T-helper 1 cell (primary cell): ENCODE measurements around the gene SPACA4.

Experiments used
- DNase-seq, 5 donors: peaks; one replicate each; pipeline ENCODE4 v3.0.0-alpha.2; 2012 to 2020

Gene SPACA4

DNA sequence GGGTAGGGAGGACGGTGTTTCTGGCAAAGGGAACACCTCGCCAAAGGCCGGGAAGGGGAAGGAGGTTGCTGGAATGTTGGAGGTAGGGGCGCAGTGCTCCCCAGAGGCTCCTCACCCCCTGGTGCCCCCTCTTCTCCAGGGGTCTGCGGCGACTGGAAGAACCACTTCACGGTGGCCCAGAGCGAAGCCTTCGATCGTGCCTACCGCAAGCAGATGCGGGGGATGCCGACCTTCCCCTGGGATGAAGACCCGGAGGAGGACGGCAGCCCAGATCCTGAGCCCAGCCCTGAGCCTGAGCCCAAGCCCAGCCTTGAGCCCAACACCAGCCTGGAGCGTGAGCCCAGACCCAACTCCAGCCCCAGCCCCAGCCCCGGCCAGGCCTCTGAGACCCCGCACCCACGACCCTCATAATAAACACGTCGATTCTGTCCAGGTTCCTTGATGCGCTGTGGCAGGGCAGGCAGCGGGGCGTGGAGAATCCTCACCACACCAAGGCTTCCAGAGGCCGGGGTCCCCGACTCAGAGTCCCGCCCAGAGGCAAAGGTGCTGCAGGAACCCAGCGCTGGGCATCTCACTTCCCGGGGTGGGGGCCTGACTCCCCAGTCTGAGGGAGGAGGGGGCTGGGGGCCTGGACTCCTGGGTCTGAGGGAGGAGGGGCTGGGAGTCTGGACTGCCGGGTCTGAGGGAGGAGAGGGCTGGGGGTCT is 7.4 kb upstream of the SPACA4 start:
- DNase-seq, result no peak

DNA sequence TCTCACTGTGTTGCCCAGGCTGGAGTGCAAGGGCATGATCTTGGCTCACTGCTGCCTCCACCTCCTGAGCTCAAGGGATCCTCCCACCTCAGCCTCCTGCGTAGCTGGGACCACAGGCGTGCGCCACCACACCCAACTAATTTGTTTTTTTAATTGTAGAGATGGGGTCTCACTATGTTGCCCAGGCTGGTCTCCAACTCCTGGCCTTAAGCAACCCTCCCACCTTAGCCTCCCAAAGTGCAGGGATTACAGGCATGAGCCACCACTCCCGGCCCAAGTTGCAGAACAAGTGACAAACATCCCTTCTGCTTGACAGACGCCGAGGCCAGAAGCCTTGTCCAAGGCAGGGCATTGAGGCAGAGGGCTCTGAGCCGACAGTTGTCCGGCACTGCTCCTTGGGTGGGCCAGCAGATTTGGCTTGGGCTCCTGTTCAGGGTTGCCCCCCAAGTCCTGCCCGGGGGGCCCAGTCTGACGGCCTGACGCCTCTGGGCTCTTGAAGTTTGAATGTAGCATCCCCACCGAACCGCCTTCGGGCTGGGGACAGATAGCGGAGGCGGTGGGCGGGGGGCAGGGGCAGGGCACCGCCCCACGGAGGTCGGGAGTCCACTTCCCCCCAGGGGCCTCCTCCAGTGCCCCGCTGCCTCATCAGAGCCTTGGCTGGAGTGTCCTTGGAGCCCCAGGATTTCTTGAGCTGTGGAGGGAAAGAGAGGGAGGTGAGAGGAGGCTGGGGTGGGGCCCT is 5.7 kb upstream of the SPACA4 start:
- no peak for DNase-seq

DNA sequence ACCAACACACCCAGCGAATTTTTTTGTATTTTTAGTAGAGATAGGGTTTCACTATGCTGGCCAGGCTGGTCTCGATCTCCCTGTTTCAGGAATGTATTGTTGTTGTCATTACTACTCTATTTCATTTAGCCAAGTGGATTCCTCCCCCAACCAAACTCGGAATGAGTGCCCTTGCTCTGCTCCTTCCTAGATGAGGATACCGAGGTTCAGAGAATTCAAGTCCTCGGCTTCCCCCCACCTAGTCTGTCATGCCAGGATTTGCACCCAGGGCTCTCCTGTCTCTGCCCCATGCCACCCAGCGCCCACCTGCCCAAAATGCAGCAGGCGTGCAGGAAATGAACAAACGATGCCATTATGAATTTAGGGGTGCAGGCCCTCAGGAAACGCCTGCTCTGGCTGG is 3.5 kb upstream of the SPACA4 start:
- no peak for DNase-seq

DNA sequence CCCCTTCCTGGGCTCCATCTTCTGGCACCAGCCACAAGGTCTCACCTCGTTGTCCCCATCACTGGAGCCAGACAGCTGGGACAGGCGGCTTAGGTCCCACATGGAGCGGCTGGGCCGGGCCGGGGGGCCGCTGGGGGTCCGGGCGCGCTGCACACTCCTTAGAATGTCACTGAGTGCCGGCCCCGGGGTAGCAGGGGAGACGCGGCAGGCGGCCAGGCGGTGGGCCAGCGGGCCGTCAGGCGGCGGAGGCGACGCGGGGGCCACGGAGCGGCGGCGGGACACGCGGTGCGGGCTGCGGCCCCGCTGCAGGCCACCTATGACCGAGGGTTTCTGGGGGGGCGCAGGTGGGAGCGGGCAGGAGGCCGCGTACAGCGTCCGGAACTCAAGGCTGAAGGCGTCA is 3.1 kb upstream of the SPACA4 start:
- no peak for DNase-seq

DNA sequence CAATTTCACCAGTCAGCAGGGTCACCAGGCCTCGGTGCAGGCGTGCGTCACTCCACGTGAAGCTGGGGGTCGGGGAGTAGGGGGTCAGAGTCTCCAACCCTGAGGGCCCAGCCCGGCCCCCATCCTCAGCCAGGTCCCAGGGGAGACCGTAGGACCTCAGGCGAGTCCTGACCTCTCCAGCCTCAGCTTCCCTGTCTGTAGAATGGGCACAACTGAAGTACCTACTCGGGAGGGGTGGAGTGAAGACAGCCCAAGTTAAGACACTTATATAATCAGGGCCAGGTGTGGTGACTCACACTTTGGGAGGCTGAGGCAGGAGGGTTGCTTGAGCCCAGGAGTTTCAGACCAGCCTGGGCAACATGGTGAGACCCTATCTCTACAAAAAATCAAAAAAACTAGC is 2.7 kb upstream of the SPACA4 start:
- DNase-seq, result no peak

DNA sequence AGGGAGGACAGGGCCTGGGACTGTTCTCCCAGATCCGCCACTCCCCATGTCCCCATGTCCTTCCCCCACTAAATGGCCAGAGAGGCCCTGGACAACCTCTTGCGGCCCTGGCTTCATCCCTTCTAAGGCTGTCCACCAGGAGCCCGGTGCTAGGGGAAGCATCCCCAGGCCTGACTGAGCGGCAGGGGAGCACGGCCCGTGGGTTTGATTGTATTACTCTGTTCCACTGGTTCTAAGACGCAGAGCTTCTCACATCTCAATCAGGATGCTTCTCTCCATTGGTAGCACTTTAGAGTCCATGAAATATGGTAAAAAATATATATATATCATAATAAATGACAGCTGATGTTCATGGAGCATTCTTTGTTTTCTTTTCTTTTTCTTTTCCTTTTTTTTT is 815 bp downstream of the SPACA4 start:
- DNase-seq, result no peak

DNA sequence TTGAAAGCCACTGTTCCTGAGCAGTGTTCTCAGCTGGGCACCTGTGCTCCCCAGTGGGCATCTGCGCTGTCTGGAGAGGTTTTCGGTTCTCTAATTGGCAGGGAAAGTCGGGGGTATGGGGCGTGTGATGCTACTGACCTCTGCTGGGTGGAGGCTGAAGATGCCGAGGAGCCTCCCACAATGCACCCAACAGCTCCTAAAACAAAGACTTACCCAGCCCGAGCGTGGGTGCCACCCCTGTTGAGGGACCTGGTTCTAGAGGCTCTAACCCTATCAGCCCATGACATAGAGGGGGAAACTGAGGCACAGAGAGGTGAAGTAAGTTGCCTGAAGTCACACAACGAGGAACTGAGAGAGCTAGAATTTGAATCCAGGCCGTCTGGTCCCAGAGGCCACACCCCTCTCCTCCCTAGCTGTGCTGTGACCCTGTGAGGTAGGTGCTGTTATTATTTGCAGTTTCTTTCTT is 2.3 kb downstream of the SPACA4 start:
- DNase-seq, result peak in 3 of 5 donors; percentile 26 to 49 (median 34)

DNA sequence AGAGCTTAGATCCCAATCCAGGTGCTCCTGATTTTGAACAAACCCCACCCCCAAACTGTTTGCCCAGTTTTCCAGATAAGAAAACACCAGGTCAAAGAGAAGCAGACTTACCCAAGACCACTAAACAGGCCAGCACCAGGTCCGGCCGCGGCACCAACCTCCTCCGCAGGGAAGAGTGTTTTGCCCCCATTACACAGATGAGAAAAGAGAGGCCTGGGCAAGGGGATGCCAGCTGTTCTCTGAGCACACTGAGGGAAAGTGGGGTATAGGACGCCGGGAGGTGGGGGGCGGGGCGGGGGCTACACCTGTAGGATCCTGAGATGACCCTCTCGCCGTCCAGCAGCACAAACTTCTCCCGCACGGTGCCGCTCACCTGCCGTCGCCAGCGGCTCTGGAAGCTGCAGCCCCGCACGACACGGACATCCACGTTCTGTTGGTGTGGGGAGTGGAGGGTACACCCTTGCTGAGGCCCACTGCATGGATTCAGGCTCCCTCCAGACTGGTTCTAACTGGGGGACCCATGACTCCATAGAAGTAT is 3.1 kb downstream of the SPACA4 start:
- DNase-seq, result no peak

DNA sequence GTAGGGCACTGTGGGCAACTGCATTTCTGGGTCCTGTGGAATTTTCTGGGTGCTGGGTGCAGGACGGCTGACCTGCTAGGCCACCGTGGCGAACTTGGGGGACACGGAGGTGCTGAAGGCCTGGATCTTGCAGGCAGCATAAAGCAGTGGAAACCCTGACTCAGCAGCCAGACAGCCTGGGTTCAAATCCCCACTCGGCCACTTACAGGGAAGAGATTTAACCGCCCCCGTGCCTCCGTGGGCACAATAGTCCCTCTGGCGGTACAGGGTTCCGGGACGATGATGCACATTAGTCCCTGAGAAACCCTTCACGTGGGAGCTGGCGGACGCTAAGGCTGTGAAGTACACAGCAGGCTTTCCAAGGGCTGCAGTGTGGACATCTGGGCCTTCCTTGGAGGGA is 5.3 kb downstream of the SPACA4 start:
- DNase-seq, result no peak

DNA sequence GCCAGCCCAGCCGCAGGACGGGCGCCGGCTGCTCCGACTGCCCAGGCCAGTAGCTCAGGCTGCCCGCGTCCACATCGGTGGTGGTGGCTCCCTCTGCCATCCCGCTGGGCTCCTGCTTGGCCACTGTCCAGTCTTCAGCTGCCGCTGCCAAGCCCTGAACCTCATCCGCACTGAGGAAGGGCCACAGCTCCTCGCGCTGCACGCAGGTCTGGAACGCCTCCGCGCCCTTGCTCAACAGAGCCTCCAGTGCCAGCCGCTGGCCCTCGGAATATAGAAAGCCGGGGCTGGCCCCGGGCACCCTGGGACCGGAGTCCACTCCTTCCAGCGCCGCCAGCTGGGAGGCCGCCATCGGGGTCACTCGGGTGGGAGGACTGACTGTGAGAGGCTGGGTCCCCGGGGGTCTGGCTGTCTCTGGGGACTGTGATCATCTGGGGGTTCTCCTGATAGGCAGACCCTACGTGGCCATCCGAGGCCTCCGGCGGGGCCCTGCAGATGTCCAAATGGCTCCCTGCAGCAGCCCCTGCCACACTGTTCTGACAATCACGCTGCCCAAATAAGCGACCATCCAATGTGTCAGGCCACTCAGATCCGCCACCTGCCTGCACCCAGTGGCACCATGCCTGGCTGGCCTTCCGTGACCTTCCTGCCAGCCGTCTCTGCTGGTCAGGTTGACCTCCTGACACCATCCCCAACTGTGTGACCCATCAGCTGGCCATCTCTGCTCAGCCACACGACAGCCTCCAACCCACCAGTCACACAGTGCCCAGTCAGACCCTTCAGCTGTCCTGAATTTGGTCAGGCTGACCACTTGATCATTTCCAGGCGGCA is 6.7 kb downstream of the SPACA4 start:
- no peak for DNase-seq

DNA sequence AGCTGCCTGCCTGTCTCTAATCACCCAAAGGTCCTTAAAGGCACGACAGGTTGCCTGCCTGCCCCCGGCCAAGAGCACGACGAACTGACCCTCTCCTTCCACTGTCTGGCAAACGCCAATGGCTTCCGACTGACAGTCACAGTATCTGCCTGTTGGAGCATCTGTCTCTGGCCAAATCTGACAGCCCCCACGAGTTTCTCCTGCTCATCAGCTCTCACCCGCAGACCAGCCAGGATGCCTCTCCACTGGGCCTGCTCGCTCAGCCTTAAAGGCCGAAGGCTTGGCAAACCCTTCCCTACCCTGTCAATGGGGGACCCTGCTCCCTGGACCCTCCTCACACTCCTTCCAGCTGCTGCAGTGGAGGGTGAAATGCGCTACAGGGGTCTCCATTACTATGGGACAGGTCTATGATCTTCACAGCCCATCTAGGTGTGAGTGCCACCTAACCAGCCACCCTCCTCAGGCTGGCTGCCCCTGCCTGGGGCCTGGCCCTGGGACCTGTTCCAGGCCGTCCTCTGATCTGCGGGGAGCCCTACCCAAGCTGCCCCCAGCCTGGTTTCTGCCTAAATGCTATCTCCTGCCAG is 7.4 kb downstream of the SPACA4 start:
- DNase-seq, result no peak

DNA sequence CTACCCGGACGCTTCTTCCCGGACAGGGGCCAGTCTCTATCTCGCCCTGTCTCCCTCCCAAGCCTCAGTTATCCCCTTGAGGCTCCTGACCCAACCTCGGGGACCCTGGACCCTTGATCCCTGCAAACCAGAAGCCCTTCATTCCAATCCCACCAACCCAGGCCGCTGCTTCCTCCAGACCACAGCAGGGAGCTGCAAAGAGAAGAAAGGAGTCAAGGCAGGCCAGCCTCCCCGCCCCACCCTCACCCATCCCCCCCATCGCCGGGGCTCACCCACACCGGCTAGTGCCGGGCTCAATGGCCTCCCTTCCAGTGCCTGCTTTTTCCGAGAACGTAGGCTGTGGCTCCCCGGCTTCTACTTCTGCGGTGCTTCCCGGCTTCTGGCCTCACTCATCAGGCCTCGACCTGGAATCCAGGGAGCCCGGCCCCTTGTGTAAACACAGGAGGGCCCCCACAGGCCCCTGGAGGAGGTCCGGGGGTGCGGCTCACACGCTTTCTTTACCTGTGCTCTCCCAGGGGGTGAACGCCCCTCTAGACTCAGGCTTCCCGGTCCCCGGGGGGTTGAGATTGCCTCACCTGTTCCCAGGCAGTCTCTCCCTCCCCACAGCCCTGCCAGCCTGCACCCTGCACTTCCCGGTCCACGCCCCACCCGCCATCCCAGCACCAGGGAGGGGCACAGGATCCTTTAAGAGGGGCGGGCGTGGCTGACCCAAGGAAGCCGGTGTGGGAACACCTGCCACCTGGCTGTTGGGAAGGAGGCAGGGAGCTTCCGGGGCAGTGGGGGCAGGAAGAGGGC is 8.1 kb downstream of the SPACA4 start, which contains the start of gene FAM83E:
Gene FAM83E (minus strand): TSS at position 641 of the 795 bp plus-strand sequence. CDS start 1,704 bp downstream, outside the sequence.
- DNase-seq, result no peak

DNA sequence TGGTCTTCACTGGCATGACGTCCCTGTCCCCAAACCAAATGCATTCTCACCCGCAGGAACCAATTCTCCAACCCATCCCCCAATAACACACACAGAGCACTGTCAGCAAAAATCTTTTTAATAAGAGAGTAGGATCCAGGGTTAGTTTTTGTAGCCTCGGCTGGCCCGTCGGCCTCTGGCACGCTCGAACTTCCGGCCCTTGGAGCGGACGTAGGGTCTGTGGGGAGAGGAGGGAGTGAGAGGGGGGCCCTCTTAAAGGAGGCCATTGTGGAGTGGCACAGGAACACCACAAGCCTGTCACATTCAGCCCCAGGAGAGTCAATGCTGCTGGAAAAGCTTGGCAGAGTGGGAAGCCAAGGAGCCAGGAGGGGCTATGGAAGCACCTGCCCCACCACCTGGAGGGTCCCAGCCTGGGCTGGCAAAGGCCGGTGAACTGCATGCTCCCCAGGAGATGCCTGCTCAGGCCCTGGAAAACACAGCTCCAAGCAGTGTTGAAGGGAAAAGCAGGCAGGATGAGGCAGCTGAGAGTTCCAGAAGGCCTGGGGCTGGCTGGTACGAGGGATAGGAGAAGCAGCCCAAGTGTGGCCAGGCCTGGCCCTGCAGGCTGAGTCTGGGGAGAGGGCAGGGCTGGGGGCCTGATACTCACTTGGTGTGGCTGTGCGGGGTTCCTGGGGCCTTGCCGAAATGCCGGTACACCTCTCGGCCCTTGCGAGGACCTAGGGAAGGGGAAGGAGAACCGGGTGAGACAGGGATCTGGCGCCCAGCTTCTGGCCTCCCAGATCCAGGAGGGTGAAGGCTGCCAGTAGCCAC is 8.9 kb downstream of the SPACA4 start:
- no peak for DNase-seq

DNA sequence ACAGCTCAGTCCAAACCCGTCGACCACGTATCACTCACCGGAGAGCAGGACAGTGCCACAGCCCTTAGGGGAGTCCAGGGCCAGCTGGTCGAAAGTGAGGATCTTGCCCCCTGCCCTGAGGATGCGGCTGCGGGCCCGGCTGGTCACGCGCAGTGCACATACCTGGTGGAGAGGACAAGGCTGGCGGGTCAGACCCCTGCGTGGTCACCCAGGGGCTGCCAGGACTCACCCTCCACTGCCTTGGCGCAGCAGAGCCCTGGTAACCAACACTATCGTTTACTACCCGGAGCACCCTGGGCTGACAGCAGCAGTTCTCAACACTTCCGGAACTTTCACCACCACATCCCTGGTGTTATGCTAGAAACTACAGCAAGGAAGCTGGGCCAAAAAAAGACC is 9.5 kb downstream of the SPACA4 start:
- no peak for DNase-seq

DNA sequence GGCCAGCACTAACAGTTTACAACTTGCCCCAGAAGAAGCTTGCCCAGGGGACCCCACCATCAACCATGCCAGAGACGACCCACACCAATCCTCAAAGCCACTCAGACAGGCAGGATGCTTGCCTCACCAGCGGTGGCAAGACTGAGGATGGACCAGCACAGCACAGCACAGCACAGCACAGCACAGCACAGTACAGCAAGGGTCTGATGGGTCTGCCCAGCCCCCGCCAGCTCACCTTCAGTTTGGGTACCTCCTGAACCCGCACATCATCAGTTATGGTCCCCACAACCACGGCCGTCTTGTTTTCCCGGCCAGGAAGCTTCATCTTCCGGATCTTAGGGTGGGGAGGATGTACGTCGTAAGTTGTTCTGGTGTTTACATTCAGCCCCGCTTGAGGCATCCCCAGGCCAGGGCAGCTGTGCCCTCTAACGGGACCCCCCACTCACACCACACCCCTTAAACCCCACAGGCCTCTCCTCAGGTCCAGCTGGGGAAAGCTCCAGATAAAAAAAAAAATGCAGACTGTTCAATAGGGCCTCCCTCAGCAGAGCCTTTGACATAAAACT is 10.0 kb downstream of the SPACA4 start:
- no peak for DNase-seq

DNA sequence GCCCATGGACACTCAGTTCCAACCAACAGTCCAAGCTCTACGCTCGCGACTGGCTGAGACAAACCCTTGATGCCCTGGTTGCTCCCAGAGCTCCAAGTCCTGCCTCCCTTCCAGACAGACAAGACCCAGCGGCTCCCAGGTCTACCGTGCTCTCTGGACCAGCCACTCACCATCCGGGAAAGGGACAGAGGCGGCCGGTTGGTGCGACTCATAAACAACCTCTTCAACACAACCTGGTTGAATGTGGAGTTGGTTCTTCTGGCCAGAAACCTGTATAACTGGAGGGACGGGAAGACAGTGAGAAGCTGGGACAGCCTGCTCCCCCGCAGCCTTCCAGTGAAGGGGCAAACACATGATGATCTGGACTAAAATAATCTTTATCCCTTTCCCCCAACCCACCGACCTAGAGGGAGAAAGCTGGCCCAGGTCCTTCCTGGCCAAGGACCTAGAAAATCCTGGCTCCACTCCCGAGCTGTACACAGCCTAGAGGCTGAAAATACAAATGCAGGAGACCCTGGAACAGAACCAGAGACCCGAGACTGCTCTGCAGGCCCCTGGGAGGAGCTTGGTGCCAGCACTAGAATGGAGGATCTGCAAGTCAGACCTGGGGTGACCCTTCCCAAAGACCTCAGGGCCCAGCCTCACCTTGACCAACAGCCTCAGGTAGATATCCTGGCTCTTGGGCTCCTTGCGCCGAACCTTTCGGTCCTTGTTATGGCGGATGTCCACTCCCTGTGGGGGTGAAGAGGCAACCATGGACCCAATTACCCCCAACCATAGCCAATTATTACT is 10.8 kb downstream of the SPACA4 start:
- DNase-seq, result no peak

DNA sequence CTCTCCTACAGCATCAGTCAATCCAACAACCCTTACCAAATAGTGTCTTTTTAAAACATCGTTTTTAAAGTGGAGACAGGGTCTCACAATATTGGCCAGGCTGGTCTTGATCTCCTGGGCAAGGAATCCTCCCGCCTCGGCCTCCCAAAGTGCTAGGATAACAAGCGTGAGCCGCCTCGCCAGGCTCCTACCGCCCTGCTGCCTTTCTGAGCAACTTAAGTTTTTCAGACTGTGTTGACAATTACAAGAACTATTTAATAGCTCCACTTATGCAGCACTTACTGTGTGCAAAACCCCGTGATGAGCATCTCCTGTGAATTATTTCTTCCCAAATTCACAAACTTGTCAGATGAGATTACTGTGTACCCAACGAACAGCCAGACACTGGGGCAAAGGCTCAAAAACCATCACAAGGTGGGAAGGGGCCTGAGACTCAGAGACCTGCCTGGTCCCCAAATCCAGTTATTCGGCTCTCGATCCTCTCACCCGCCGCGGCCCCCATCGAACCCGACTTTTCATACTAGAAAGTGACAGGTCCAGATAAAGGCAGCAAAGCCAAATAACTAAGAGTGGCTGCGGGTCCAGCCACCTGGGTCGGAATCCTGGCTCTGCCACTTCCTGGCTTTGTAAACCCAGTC is 11.9 kb downstream of the SPACA4 start:
- no peak for DNase-seq

DNA sequence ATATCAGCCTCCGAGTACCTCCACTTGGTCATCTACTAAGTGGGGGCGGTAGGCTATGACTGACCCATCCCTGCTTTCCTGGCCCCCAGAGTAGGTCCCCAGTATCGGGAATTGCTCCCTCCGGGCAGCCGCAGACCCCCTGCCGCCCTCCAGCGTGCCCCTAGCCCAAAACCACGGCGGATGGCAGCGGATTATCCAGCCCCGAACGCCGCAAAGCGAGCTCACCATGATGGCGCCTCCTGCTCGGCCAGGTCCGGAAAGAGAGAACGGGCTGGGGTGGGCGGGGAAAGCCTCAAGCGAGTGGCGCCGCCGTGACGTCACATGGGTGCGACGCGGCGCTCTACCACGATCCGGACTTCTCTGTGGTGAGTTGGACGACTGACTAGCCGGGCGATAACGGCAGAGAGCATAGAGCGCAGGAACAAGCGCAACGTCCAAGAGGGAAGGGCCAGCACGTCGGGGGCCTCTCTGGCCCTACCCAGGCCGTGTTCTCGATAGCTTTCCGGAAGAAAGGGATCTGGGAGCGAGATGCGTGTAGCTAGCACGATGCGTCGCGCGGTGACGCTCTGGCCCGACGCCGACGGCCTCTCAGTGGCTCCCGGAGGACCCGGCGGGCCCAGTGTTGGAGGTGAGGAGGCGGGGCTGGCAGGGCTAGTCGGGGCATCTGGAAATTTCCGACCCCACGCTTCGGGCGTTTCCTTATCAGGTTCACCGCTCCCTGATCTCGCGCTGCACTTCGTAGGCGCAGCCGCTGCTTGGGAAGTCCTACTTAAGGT is 12.6 kb downstream of the SPACA4 start, which contains the start of the genes RPL18 and SPHK2:
Gene RPL18 (minus strand): TSS at position 263 of the 776 bp plus-strand sequence. CDS start 35 bp downstream, at position 228.
Gene SPHK2 (plus strand): TSS at position 591 of the 776 bp plus-strand sequence. CDS start 1,009 bp downstream, outside the sequence.
- peak; percentile 83 to 99 (median 89) for DNase-seq
